Heart right ventricle (tissue), 16 donors: ENCODE data around the gene CARD10. TPM values are rescaled to one million over a fixed set of nuclear protein-coding genes. Genes with fewer than 3 reads are reported as not detected.

Experiments used
- ATAC-seq, 8 donors: fragments of 200-7000 bp; cut with Tn5 transposase; one replicate each; pipeline ENCODE4 v1.9.1; 2020; ENCODE audit warnings: mild to moderate bottlenecking in 8 of 8, moderate library complexity in 8 of 8, moderate number of reproducible peaks in 1 of 8
- DNase-seq, 2 donors: peaks; one replicate each; pipeline ENCODE4 v3.0.0-alpha.2; 2020
- H3K27ac ChIP-seq, 10 donors: fragments of 200-600 bp; sonication (generic) in 2 of 10; one replicate each; pipeline versions ENCODE4 v1.5.0 to v1.8.0; 2020 to 2022; ENCODE audit warnings: mild to moderate bottlenecking in 3 of 10
- H3K27me3 ChIP-seq, 7 donors: fragments of 200-600 bp; one replicate each; pipeline ENCODE4 v1.8.0; 2021 to 2022; ENCODE audit warnings: mild to moderate bottlenecking in 2 of 7
- H3K36me3 ChIP-seq, 9 donors: fragments of 200-600 bp; sonication (generic) in 1 of 9; one replicate each; pipeline versions ENCODE4 v1.5.0 to v1.8.0; 2020 to 2022; ENCODE audit warnings: mild to moderate bottlenecking in 2 of 9
- H3K4me1 ChIP-seq, 9 donors: fragments of 200-600 bp; sonication (generic) in 1 of 9; one replicate each; pipeline versions ENCODE4 v1.5.0 to v1.8.0; 2020 to 2022; ENCODE audit warnings: mild to moderate bottlenecking in 4 of 9
- H3K4me3 ChIP-seq, 10 donors: fragments of 200-600 bp; sonication (generic) in 2 of 10; one replicate each; pipeline versions ENCODE4 v1.5.0 to v1.8.0; 2020 to 2022; ENCODE audit warnings: mild to moderate bottlenecking in 7 of 10, moderate library complexity in 2 of 10
- H3K9me3 ChIP-seq, 11 donors: fragments of 200-600 bp in 10 of 11; sonication (generic) in 2 of 11; one replicate each; pipeline versions ENCODE4 v1.5.0 to v1.8.0; 2013 to 2022; ENCODE audit warnings: mild to moderate bottlenecking in 2 of 11, control low read depth in 1 of 11, moderate library complexity in 1 of 11
- CTCF ChIP-seq, 9 donors: fragments of 200-600 bp; sonication (generic) in 2 of 9; IDR thresholded peaks; one replicate each; pipeline versions ENCODE4 v1.5.0 to v1.8.0; 2021 to 2022; ENCODE audit warnings: antibody characterized with exemption in 9 of 9, mild to moderate bottlenecking in 5 of 9, moderate library complexity in 1 of 9
- WGBS, 2 donors: extraction: QIAGEN DNeasy Blood & Tissue Kit; methylation state at CpG; one replicate each; pipeline ENCODE4 v1.1.7; 2013; ENCODE audit warnings: inconsistent platforms in 1 of 2; 5-methylcytosine and 5-hydroxymethylcytosine counted together
- intact Hi-C, 10 donors: fragments of 100-400 bp; cut with DNase I; formaldehyde crosslinking; loops; one replicate each; pipeline versions ENCODE4 v1.11.1 to v1.14.2; 2022
- polyA plus RNA-seq, 2 donors: library from polyadenylated mRNA; stranded (reverse); fragments of 200-250 nt; gene quantifications; one replicate each; pipeline ENCODE4 v1.2.3, GENCODE V29; 2013
- total RNA-seq, 10 donors: library from RNA; stranded (reverse); fragmentation: NEBNext Ultra II Directional in 3 of 10; extraction: Animal tissue kit (Norgen Biotek cat#: 25700) in 3 of 10; gene quantifications; one replicate each; pipeline versions ENCODE4 v1.2.1 to v1.2.4, GENCODE V29; 2021 to 2023
- donor health status: Arrhythmogenic right ventricular cardiomyopathy.
- donor health status: ischemic (EF 13 %, LVEDD 7.1; RV severe dilation, severe dysfunction).
- donor health status: healthy with polysubstance abuse.
- donor health status: DM: no; HTN: yes; CAD: no.
- donor health status: DM: no; HTN: no; CAD: no.
- donor health status: ischemic (EF 25% LVEDD 6.9; RV normal size, moderate dysfunction).
- donor health status: ischemic (EF 25% LVEDD 5.7; RV mildly dilated, moderate dysfunction).
- donor health status: healthy.
- donor health status: DM: yes; HTN: yes; CAD: no.
- donor health status: Ischemic cardiomyopathy.
- donor health status: ischemic (EF 35%, LVEDD 5.7; RV mildly dilated, moderate dysfunction).
- donor health status: nonischemic (EF 11% LVEDD 7.7; RV severe dilation, severe dysfunction).
- donor health status: DM: yes; HTN: yes; CAD: no.
- donor health status: PGD.
- donor health status: ischemic (EF 29% LVEDD 5.4; RV normal size, mild dysfunction).
- donor health status: nonischemic (EF 23%, LVEDD 6.1; RV moderate dilation, normal function).

The CARD10 gene
- total and polyA plus RNA-seq, 12 donors: 7.4 to 14.8 (median 8.9) TPM

GRCh38 chr22:37521236-37521739 lies 2.1 kb upstream of the CARD10 start:
- Histone ChIP-seq H3K27ac (peak overlapping the region in 6 of 10 donors; percentile 0 to 53 (median 21)), H3K36me3 (peaks cover 0 to 10% (median 0%) of the 10 kb centered on the region in 9 donors), H3K9me3 (peaks cover 0 to 5% (median 0%) of the 10 kb centered on the region in 11 donors), H3K4me3 (no peak overlapping the region), H3K4me1 (peaks cover 0 to 40% (median 23%) of the 10 kb centered on the region in 9 donors), H3K27me3 (peaks cover 9 to 54% (median 12%) of the 10 kb centered on the region in 7 donors)
- no peak for TF ChIP-seq CTCF (IDR thresholded peaks at IDR 0.05)
- ATAC-seq (peak in 1 of 8 donors; percentile 18), DNase-seq (no peak)
- 63 to 64% methylated on average over 14 of the region's 14 CpGs for WGBS, 2 donors
- intact Hi-C loops: no loop called here

DNA sequence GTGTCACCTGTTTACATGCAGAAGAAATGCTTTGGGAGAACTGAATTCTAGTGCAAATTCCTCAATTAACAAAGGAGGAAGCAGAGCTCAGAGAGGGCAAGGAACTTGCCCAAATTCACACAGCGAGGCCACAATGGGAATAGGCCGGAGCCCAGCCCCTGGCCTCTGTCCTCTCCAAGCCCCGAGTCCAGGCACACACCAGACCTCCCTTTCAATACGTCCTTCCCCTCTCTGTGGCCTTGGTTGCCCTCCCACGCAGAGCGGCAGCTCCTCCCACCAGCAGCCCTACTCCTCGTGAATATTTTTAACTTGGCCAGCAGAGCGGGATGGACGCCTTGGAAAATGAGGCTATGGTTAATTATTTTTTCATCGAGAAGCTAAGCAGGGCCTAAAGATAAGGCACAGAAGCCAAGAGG lies 1.6 kb upstream of the CARD10 start:
- peak in 5 of 8 donors; percentile 23 to 70 (median 57) for ATAC-seq
- WGBS, 2 donors: 27 to 35% methylated on average over 10 of the region's 10 CpGs

GRCh38 chr22:37518509-37519267 lies 527 bp downstream of the CARD10 start:
- peaks cover 0 to 47% (median 20%) of the 10 kb centered on the region in 9 donors for H3K4me1 ChIP-seq
- peaks cover 9 to 42% (median 12%) of the 10 kb centered on the region in 7 donors for H3K27me3 ChIP-seq
- ATAC-seq (peak; percentile 6 to 42 (median 15)), DNase-seq (no peak)
- intact Hi-C loops: no loop called here
- H3K36me3 ChIP-seq: peaks cover 0 to 18% (median 0%) of the 10 kb centered on the region in 9 donors
- H3K9me3 ChIP-seq: peaks cover 0 to 6% (median 0%) of the 10 kb centered on the region in 11 donors
- no peak for TF ChIP-seq CTCF (IDR thresholded peaks at IDR 0.05)
- peak overlapping the region; percentile 63 to 93 (median 88) for H3K27ac ChIP-seq
- peak overlapping the region; percentile 2 to 84 (median 74) for H3K4me3 ChIP-seq
- WGBS, 2 donors: 11 to 16% methylated on average over 48 to 63 of the region's 63 CpGs

More for the DNA sequence above, 1.6 kb upstream of the CARD10 start:
- H3K4me3 ChIP-seq: no peak overlapping the region
- peaks cover 9 to 54% (median 12%) of the 10 kb centered on the region in 7 donors for H3K27me3 ChIP-seq
- peaks cover 0 to 40% (median 23%) of the 10 kb centered on the region in 9 donors for H3K4me1 ChIP-seq
- peak overlapping the region in 4 of 10 donors; percentile 0 to 53 (median 23) for H3K27ac ChIP-seq
- intact Hi-C loops: no loop called here
- DNase-seq: no peak
- peaks cover 0 to 15% (median 0%) of the 10 kb centered on the region in 9 donors for H3K36me3 ChIP-seq
- H3K9me3 ChIP-seq: peaks cover 0 to 6% (median 0%) of the 10 kb centered on the region in 11 donors
- no peak for TF ChIP-seq CTCF (IDR thresholded peaks at IDR 0.05)

- DNase-seq (no peak), ATAC-seq (peak in 1 of 8 donors; percentile 2)
- 71 to 74% methylated on average over 15 of the region's 15 CpGs for WGBS, 2 donors
- Histone ChIP-seq H3K4me1 (peaks cover 0 to 55% (median 20%) of the 10 kb centered on the region in 9 donors), H3K27ac (peak overlapping the region; percentile 63 to 93 (median 88)), H3K4me3 (peak overlapping the region; percentile 2 to 84 (median 74)), H3K9me3 (peaks cover 0 to 6% (median 0%) of the 10 kb centered on the region in 11 donors), H3K36me3 (peaks cover 0 to 18% (median 0%) of the 10 kb centered on the region in 9 donors), H3K27me3 (peaks cover 9 to 42% (median 12%) of the 10 kb centered on the region in 7 donors)
- no peak for TF ChIP-seq CTCF (IDR thresholded peaks at IDR 0.05)
- intact Hi-C loops: no loop called here
Measured at GRCh38 chr22:37517826-37518450, 1.3 kb downstream of the CARD10 start.
